ENCODE data around the gene VPS26A. TPM values are rescaled to one million over a fixed set of nuclear protein-coding genes. Genes with fewer than 3 reads are reported as not detected.

The VPS26A gene
- total RNA-seq, result 10 to 100 TPM; 31.8 to 47.3 (median 38.4) TPM

DNA sequence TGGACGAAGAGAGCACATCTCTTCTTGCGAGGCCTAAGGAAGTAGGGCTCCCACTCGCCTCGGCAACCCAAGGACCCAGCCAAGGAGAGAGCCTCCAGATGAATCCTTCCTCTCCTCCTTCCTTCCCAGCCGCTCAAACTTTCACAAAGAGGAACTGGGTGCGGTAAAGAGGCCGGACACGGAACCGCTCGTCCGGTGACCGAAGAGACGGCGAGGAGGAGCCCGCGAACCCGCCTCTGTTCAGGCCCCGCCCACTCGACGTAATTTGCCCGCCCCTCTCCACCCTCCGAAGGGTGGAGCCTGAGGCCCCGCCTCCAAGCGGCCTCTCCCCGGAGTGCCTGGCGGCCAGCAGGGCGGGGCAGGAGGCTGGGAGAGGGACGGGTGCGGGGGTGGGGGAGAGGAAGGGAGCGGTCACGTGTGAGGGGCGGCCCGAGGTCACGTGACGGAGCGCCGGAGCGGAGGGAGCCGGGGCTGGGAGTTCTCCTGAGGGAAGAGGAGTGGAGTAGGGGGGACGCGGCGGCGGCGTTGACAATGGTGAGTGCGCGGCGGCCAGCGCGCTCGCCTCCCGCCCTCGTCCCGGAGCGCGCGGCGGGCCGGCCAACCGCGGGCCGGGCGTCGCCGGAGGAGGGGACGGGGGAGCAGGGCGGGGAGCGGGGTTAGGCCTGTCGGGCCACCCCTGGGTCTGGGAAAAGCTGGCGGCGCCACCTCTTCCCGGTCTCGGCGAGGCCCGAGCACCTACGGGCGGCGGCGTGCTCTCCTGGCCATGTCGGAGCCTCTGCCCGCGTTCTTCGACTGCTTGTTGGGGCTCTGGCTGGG lies at the start of gene VPS26A:
VPS26A (plus strand) TSS at position 432 of the 816 bp plus-strand sequence; CDS start at position 532, 100 bp downstream.
- Histone ChIP-seq H3K4me3 (peak within 1 kb of the TSS; percentile 89 to 99 (median 94)), H3K27ac (replicated peaks in 1 of 4) (peak within 1 kb of the TSS; percentile 95 to 99 (median 98)), H3K27me3 (no peaks in the 10 kb centered on the region), H3K36me3 (no peaks in the 10 kb centered on the region), H3K4me1 (peaks cover 20 to 45% (median 29%) of the 10 kb centered on the region in 4 donors), H3K9me3 (no peaks in the 10 kb centered on the region)
- intact Hi-C loops (cut with DNase I), result loop anchor here (5.0 kb wide), 2 partner anchors 58 to 132 kb away; partner anchors contain the start of gene SUPV3L1
- TF ChIP-seq EP300 (IDR thresholded peaks at IDR 0.05) (no peak), POLR2AphosphoS5 (IDR thresholded peaks at IDR 0.05) (peak; percentile 98 to 100), POLR2A (IDR thresholded peaks at IDR 0.05; ENCODE audit: low read depth) (peak; percentile 85)
- TF ChIP-seq, protein P1, sequence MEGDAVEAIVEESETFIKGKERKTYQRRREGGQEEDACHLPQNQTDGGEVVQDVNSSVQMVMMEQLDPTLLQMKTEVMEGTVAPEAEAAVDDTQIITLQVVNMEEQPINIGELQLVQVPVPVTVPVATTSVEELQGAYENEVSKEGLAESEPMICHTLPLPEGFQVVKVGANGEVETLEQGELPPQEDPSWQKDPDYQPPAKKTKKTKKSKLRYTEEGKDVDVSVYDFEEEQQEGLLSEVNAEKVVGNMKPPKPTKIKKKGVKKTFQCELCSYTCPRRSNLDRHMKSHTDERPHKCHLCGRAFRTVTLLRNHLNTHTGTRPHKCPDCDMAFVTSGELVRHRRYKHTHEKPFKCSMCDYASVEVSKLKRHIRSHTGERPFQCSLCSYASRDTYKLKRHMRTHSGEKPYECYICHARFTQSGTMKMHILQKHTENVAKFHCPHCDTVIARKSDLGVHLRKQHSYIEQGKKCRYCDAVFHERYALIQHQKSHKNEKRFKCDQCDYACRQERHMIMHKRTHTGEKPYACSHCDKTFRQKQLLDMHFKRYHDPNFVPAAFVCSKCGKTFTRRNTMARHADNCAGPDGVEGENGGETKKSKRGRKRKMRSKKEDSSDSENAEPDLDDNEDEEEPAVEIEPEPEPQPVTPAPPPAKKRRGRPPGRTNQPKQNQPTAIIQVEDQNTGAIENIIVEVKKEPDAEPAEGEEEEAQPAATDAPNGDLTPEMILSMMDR (IDR thresholded peaks at IDR 0.05), result peak; percentile 15 to 28 (median 24)
- peak; percentile 99 for DNase-seq (ENCODE audit: extremely low spot score)
- 0% methylated on average over 11 of the region's 82 CpGs for WGBS

DNA sequence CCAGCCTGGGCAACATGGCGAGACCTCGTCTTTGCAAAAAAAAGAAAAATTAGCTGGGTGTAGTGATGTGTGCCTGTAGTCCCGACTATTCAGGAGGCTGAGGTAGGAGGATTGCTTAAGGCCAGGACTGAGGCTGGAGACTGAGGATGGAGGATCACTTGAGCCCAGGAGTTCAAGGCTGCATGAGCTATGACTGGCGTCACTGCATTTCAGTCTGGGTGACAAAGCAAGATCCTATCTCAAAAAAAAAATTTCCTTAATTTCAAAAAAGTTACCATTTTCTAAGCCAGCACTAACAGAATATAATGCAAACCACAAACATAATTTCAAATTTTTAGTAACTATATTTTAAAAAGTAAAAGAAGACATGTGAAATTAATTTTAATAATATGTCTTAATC lies 49.4 kb upstream of the VPS26A start:
- H3K4me1 ChIP-seq, result peaks cover 0 to 4% (median 0%) of the 10 kb centered on the region in 4 donors
- H3K27me3 ChIP-seq, result no peaks in the 10 kb centered on the region
- no peak overlapping the region for H3K27ac ChIP-seq (replicated peaks in 1 of 4)
- no peak for TF ChIP-seq EP300 (IDR thresholded peaks at IDR 0.05)
- no peak for TF ChIP-seq POLR2AphosphoS5 (IDR thresholded peaks at IDR 0.05)
- TF ChIP-seq POLR2A (IDR thresholded peaks at IDR 0.05; ENCODE audit: low read depth), result no peak
- TF ChIP-seq, protein P1 (IDR thresholded peaks at IDR 0.05), result no peak
- H3K36me3 ChIP-seq, result no peaks in the 10 kb centered on the region
- WGBS, result 85% methylated on average over 4 of the region's 4 CpGs
- no peak overlapping the region for H3K4me3 ChIP-seq
- intact Hi-C loops (cut with DNase I), result no loop called here
- no peaks in the 10 kb centered on the region for H3K9me3 ChIP-seq
- DNase-seq (ENCODE audit: extremely low spot score), result no peak

GRCh38 chr10:69075431-69075830 lies 48.5 kb upstream of the VPS26A start:
- 78% methylated on average over 4 of the region's 4 CpGs for WGBS

DNA sequence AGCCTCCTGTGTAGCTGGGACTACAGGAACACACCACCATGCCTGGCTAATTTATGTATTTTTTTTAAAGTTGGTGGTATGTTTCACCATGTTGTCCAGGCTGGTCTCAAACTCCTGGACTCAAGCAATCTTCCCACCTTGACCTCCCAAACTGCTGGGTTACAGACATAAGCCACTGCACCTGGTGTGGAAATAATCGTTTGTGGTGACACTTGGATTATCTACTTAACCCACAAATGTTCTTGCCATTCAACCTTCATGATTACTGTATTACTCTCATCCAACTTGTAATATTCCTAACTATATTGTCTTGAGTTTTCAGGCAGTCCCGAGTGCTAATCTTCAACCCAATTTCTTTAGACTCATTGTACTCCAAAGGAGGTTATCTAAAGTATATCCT lies 45.7 kb upstream of the VPS26A start:
- TF ChIP-seq, protein P1 (IDR thresholded peaks at IDR 0.05), result no peak
- TF ChIP-seq POLR2A (IDR thresholded peaks at IDR 0.05; ENCODE audit: low read depth) (no peak), POLR2AphosphoS5 (IDR thresholded peaks at IDR 0.05) (no peak), EP300 (IDR thresholded peaks at IDR 0.05) (no peak)
- H3K9me3 ChIP-seq, result no peaks in the 10 kb centered on the region
- H3K36me3 ChIP-seq, result no peaks in the 10 kb centered on the region
- H3K4me1 ChIP-seq, result no peaks in the 10 kb centered on the region
- no peak overlapping the region for H3K4me3 ChIP-seq
- WGBS, result 73% methylated on average over 2 of the region's 2 CpGs
- no peak overlapping the region for H3K27ac ChIP-seq (replicated peaks in 1 of 4)
- no peak for DNase-seq (ENCODE audit: extremely low spot score)
- intact Hi-C loops (cut with DNase I), result no loop called here
- H3K27me3 ChIP-seq, result no peaks in the 10 kb centered on the region

More at GRCh38 chr10:69075431-69075830, 48.5 kb upstream of the VPS26A start:
- intact Hi-C loops (cut with DNase I), result no loop called here
- H3K27ac ChIP-seq (replicated peaks in 1 of 4), result no peak overlapping the region
- TF ChIP-seq, protein P1 (IDR thresholded peaks at IDR 0.05), result no peak
- TF ChIP-seq EP300 (IDR thresholded peaks at IDR 0.05), result no peak
- no peaks in the 10 kb centered on the region for H3K36me3 ChIP-seq
- peaks cover 0 to 4% (median 0%) of the 10 kb centered on the region in 4 donors for H3K4me1 ChIP-seq
- DNase-seq (ENCODE audit: extremely low spot score), result no peak
- no peaks in the 10 kb centered on the region for H3K9me3 ChIP-seq
- no peaks in the 10 kb centered on the region for H3K27me3 ChIP-seq
- no peak overlapping the region for H3K4me3 ChIP-seq

All from esophagus muscularis mucosa (tissue), 4 donors.